Testis (tissue), 2 donors: ENCODE results near the gene SATL1.

Source experiments
- CTCF ChIP-seq, 3 experiments: fragments of 450-650 bp in 2 of 3; fragments of 200-600 bp in 1 of 3; sonication (generic) in 1 of 3; IDR thresholded peaks; one replicate each; pipeline ENCODE4 v1.5.1; 2016 to 2019; ENCODE audit warnings: antibody characterized with exemption in 3 of 3, mild to moderate bottlenecking in 2 of 3, moderate library complexity in 1 of 3
- POLR2A ChIP-seq: fragments of 450-650 bp; IDR thresholded peaks from one replicate; pipeline ENCODE4 v1.6.1; 2017; ENCODE audit warnings: antibody characterized with exemption, mild to moderate bottlenecking, moderate library complexity

GRCh38 chrX:85107407-85107806, 136.2 kb downstream of the SATL1 start:
- TF ChIP-seq CTCF (IDR thresholded peaks at IDR 0.05) (no peak), POLR2A (no peak)
